ENCODE measurements around the gene ADRB1. TPM values are rescaled to one million over a fixed set of nuclear protein-coding genes. Genes with fewer than 3 reads are reported as not detected.

Gene ADRB1
- total and polyA plus RNA-seq, 4 donors, result 0.12 to 0.19 TPM; not detected in 2

GRCh38 chr10:114030140-114030539, 13.5 kb upstream of the ADRB1 start:
- Histone ChIP-seq H3K4me1 (ENCODE audit: control insufficient read depth in 1 of 2, insufficient read depth in 2 of 2, low read length in 2 of 2) (no peaks in the 10 kb centered on the region), H3K9me3 (ENCODE audit: control insufficient read depth, low read length) (no peaks in the 10 kb centered on the region), H3K36me3 (ENCODE audit: control insufficient read depth in 1 of 2, insufficient read depth in 2 of 2, low read length in 1 of 2) (no peaks in the 10 kb centered on the region), H3K27me3 (ENCODE audit: control insufficient read depth in 1 of 2, insufficient read depth in 2 of 2, low read length in 1 of 2) (peaks cover 0 to 3% of the 10 kb centered on the region in 2 donors), H3K27ac (ENCODE audit: low read depth in 1 of 2, low read length in 2 of 2) (no peak overlapping the region), H3K4me3 (ENCODE audit: low read length in 2 of 2) (no peak overlapping the region)
- 81 to 87% methylated on average over 6 of the region's 6 CpGs for WGBS, 2 donors
- intact Hi-C loops (cut with DNase I), result no loop called here
- DNase-seq, result no peak
- no peak for ATAC-seq (ENCODE audit: low FRiP score)

- H3K36me3 ChIP-seq (ENCODE audit: control insufficient read depth in 1 of 2, insufficient read depth in 2 of 2, low read length in 1 of 2), result no peaks in the 10 kb centered on the region
- no peak overlapping the region for H3K4me3 ChIP-seq (ENCODE audit: low read length in 2 of 2)
- H3K4me1 ChIP-seq (ENCODE audit: control insufficient read depth in 1 of 2, insufficient read depth in 2 of 2, low read length in 2 of 2), result no peaks in the 10 kb centered on the region
- H3K27me3 ChIP-seq (ENCODE audit: control insufficient read depth in 1 of 2, insufficient read depth in 2 of 2, low read length in 1 of 2), result peaks cover 0 to 3% of the 10 kb centered on the region in 2 donors
- WGBS, 2 donors, result 75 to 81% methylated on average over 6 of the region's 6 CpGs
- DNase-seq (no peak), ATAC-seq (ENCODE audit: low FRiP score) (no peak)
- no peak overlapping the region for H3K27ac ChIP-seq (ENCODE audit: low read depth in 1 of 2, low read length in 2 of 2)
- intact Hi-C loops (cut with DNase I), result no loop called here
- H3K9me3 ChIP-seq (ENCODE audit: control insufficient read depth, low read length), result no peaks in the 10 kb centered on the region
Measured at GRCh38 chr10:114031073-114031972, 12.3 kb upstream of the ADRB1 start.

DNA sequence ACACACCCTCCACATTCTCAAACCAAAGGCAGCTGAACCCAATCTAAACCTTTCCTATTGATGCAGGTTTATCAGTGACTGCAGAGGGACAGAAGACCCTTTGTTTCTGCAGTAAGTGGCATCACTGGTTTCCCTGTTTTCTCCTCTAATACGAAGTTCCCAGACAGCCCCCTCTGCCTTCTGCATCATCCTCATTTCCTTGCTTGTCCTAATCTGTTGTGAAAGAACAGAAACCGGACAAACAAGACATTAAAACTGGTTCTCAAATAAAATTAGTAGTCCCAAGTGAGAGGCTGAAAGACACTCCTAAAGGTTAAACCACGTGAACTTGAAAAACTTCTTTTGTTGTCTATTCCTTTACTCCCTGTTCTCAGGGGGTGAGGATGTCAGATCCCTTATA, 10.1 kb upstream of the ADRB1 start:
- Histone ChIP-seq H3K9me3 (ENCODE audit: control insufficient read depth, low read length) (no peaks in the 10 kb centered on the region), H3K4me3 (ENCODE audit: low read length in 2 of 2) (no peak overlapping the region), H3K4me1 (ENCODE audit: control insufficient read depth in 1 of 2, insufficient read depth in 2 of 2, low read length in 2 of 2) (no peaks in the 10 kb centered on the region), H3K27ac (ENCODE audit: low read depth in 1 of 2, low read length in 2 of 2) (no peak overlapping the region), H3K36me3 (ENCODE audit: control insufficient read depth in 1 of 2, insufficient read depth in 2 of 2, low read length in 1 of 2) (no peaks in the 10 kb centered on the region), H3K27me3 (ENCODE audit: control insufficient read depth in 1 of 2, insufficient read depth in 2 of 2, low read length in 1 of 2) (peaks cover 0 to 3% of the 10 kb centered on the region in 2 donors)
- DNase-seq, result no peak
- 65 to 79% methylated on average over 3 of the region's 3 CpGs for WGBS, 2 donors
- intact Hi-C loops (cut with DNase I), result no loop called here
- no peak for ATAC-seq (ENCODE audit: low FRiP score)

GRCh38 chr10:114034923-114035645, 8.6 kb upstream of the ADRB1 start:
- Histone ChIP-seq H3K4me3 (ENCODE audit: low read length in 2 of 2) (no peak overlapping the region), H3K9me3 (ENCODE audit: control insufficient read depth, low read length) (no peaks in the 10 kb centered on the region), H3K27ac (ENCODE audit: low read depth in 1 of 2, low read length in 2 of 2) (no peak overlapping the region), H3K36me3 (ENCODE audit: control insufficient read depth in 1 of 2, insufficient read depth in 2 of 2, low read length in 1 of 2) (no peaks in the 10 kb centered on the region), H3K4me1 (ENCODE audit: control insufficient read depth in 1 of 2, insufficient read depth in 2 of 2, low read length in 2 of 2) (no peaks in the 10 kb centered on the region), H3K27me3 (ENCODE audit: control insufficient read depth in 1 of 2, insufficient read depth in 2 of 2, low read length in 1 of 2) (peaks cover 0 to 3% of the 10 kb centered on the region in 2 donors)
- intact Hi-C loops (cut with DNase I), result no loop called here
- DNase-seq (no peak), ATAC-seq (ENCODE audit: low FRiP score) (no peak)
- 89 to 90% methylated on average over 12 of the region's 12 CpGs for WGBS, 2 donors

- Histone ChIP-seq H3K4me3 (ENCODE audit: low read length in 2 of 2) (no peak overlapping the region), H3K9me3 (ENCODE audit: control insufficient read depth, low read length) (no peaks in the 10 kb centered on the region), H3K27ac (ENCODE audit: low read depth in 1 of 2, low read length in 2 of 2) (no peak overlapping the region), H3K27me3 (ENCODE audit: control insufficient read depth in 1 of 2, insufficient read depth in 2 of 2, low read length in 1 of 2) (peaks cover 0 to 3% of the 10 kb centered on the region in 2 donors), H3K4me1 (ENCODE audit: control insufficient read depth in 1 of 2, insufficient read depth in 2 of 2, low read length in 2 of 2) (no peaks in the 10 kb centered on the region), H3K36me3 (ENCODE audit: control insufficient read depth in 1 of 2, insufficient read depth in 2 of 2, low read length in 1 of 2) (no peaks in the 10 kb centered on the region)
- intact Hi-C loops (cut with DNase I), result no loop called here
- WGBS, 2 donors, result 89 to 93% methylated on average over 5 of the region's 5 CpGs
- DNase-seq (no peak), ATAC-seq (ENCODE audit: low FRiP score) (no peak)
Measured at GRCh38 chr10:114035791-114036190, 7.9 kb upstream of the ADRB1 start.

- Histone ChIP-seq H3K4me1 (ENCODE audit: control insufficient read depth in 1 of 2, insufficient read depth in 2 of 2, low read length in 2 of 2) (no peaks in the 10 kb centered on the region), H3K4me3 (ENCODE audit: low read length in 2 of 2) (no peak overlapping the region), H3K9me3 (ENCODE audit: control insufficient read depth, low read length) (no peaks in the 10 kb centered on the region), H3K36me3 (ENCODE audit: control insufficient read depth in 1 of 2, insufficient read depth in 2 of 2, low read length in 1 of 2) (no peaks in the 10 kb centered on the region), H3K27me3 (ENCODE audit: control insufficient read depth in 1 of 2, insufficient read depth in 2 of 2, low read length in 1 of 2) (no peaks in the 10 kb centered on the region), H3K27ac (ENCODE audit: low read depth in 1 of 2, low read length in 2 of 2) (no peak overlapping the region)
- WGBS, 2 donors, result 65 to 67% methylated on average over 3 of the region's 3 CpGs
- intact Hi-C loops (cut with DNase I), result no loop called here
- no peak for ATAC-seq (ENCODE audit: low FRiP score)
- no peak for DNase-seq
Measured at GRCh38 chr10:114038819-114039218, 4.8 kb upstream of the ADRB1 start.

DNA sequence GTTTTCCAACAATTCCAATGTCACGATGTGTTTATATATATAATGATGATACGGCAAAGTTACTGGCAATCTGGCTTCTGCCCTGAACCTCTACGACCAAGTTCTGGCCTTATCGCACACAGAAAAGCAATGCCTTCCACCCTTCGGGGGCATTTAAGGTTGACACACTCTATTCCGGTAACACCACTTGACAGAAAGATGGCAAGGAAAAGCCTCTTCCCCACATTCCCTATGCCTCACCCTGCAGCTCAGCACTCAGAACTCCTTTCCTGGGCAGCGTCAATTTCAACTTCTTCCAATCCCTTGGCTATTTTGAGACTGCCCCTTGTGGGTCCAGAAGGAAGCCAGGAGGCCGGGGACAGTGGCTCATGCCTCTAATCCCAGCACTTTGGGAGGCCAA, 2.5 kb upstream of the ADRB1 start:
- Histone ChIP-seq H3K27ac (ENCODE audit: low read depth in 1 of 2, low read length in 2 of 2) (no peak overlapping the region), H3K36me3 (ENCODE audit: control insufficient read depth in 1 of 2, insufficient read depth in 2 of 2, low read length in 1 of 2) (no peaks in the 10 kb centered on the region), H3K27me3 (ENCODE audit: control insufficient read depth in 1 of 2, insufficient read depth in 2 of 2, low read length in 1 of 2) (no peaks in the 10 kb centered on the region), H3K4me3 (ENCODE audit: low read length in 2 of 2) (no peak overlapping the region), H3K4me1 (ENCODE audit: control insufficient read depth in 1 of 2, insufficient read depth in 2 of 2, low read length in 2 of 2) (no peaks in the 10 kb centered on the region), H3K9me3 (ENCODE audit: control insufficient read depth, low read length) (no peaks in the 10 kb centered on the region)
- intact Hi-C loops (cut with DNase I), result no loop called here
- no peak for DNase-seq
- no peak for ATAC-seq (ENCODE audit: low FRiP score)
- WGBS, 2 donors, result 72 to 78% methylated on average over 8 of the region's 8 CpGs

DNA sequence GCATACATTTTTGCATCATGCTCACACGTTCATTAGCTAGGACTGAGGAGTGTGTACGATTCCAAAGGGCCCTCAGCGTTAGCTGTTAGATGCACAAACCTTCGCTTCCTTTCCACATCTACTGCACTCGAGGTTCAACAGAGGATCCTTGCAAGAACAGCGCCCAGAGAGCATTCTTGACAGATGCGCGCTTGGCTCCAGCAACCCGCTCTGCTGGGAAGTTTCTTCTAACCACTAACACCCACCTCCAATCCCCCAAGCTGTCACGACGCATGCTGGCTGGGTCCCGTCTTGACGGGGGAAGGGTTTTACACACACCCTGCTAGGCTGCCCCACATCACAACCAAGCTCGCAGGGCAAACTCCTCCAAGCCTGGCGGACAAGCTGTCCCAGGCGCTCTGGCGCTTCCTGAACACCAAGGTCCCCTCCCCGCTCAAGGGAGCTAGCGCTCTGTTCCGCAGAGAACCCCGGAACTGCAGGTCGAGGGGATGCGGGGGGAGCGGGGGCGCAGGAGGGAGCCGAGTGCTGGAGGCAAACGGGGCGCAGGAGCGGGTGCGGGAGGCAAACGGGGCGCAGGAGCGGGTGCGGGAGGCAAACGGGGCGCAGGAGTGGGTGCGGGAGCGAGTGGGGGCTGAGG, 653 bp upstream of the ADRB1 start:
- WGBS, 2 donors, result 4 to 5% methylated on average over 38 of the region's 38 CpGs
- ATAC-seq (ENCODE audit: low FRiP score), result peak; percentile 12
- no peak overlapping the region for H3K27ac ChIP-seq (ENCODE audit: low read depth in 1 of 2, low read length in 2 of 2)
- H3K36me3 ChIP-seq (ENCODE audit: control insufficient read depth in 1 of 2, insufficient read depth in 2 of 2, low read length in 1 of 2), result no peaks in the 10 kb centered on the region
- H3K4me3 ChIP-seq (ENCODE audit: low read length in 2 of 2), result no peak overlapping the region
- intact Hi-C loops (cut with DNase I), result no loop called here
- no peaks in the 10 kb centered on the region for H3K9me3 ChIP-seq (ENCODE audit: control insufficient read depth, low read length)
- DNase-seq, result peak; percentile 49 to 75
- no peaks in the 10 kb centered on the region for H3K4me1 ChIP-seq (ENCODE audit: control insufficient read depth in 1 of 2, insufficient read depth in 2 of 2, low read length in 2 of 2)
- H3K27me3 ChIP-seq (ENCODE audit: control insufficient read depth in 1 of 2, insufficient read depth in 2 of 2, low read length in 1 of 2), result no peaks in the 10 kb centered on the region
